Adipose tissue (tissue), 3 donors: ENCODE measurements around the gene HCLS1. TPM values are rescaled to one million over a fixed set of nuclear protein-coding genes. Genes with fewer than 3 reads are reported as not detected.
"Not testable (repeated sequence)": the region's sequence is repeated elsewhere in the genome, so short reads cannot be mapped to it uniquely, and the experiment has no call there.

Experiments used
- H3K27ac ChIP-seq: one replicate; pipeline ENCODE4 v1.5.1; 2013; ENCODE audit warnings: low read depth, low read length
- WGBS, 3 donors: extraction: QIAGEN DNeasy Blood & Tissue Kit; methylation state at CpG; one replicate each; pipeline ENCODE4 v1.1.7; 2013; 5-methylcytosine and 5-hydroxymethylcytosine counted together
- polyA plus RNA-seq, 3 donors: library from polyadenylated mRNA; stranded (reverse); fragments of 200-250 nt; gene quantifications; one replicate each; pipeline ENCODE4 v1.2.3, GENCODE V29; 2013
- donor health status: healthy with polysubstance abuse.
- donor health status: Bipolar disorder and iron deficiency.
- donor health status: healthy.

The HCLS1 gene
- polyA plus RNA-seq, 3 donors = 10.3 to 67.8 (median 47.8) TPM

- no peak overlapping the region for H3K27ac ChIP-seq
- 95 to 98% (median 98%) methylated on average over 2 of the region's 2 CpGs for whole genome bisulfite sequencing, 3 donors
These were observed 41.0 kb downstream of the HCLS1 start for GRCh38 chr3:121619691-121620090.

GRCh38 chr3:121606106-121606505, 54.6 kb downstream of the HCLS1 start:
- H3K27ac ChIP-seq = no peak overlapping the region
- 93 to 94% (median 93%) methylated on average over 4 of the region's 4 CpGs for WGBS, 3 donors

GRCh38 chr3:121604759-121605158, 55.9 kb downstream of the HCLS1 start:
- 91 to 98% (median 94%) methylated on average over 2 of the region's 2 CpGs for WGBS, 3 donors
- H3K27ac ChIP-seq = no peak overlapping the region

- WGBS, 3 donors = 20 to 40% (median 33%) methylated on average over 4 of the region's 4 CpGs
- H3K27ac ChIP-seq = no peak overlapping the region
These were observed 59.4 kb downstream of the HCLS1 start for GRCh38 chr3:121601212-121601812.

- H3K27ac ChIP-seq = not testable (repeated sequence)
- WGBS, 3 donors = 90 to 100% (median 93%) methylated on average over 2 of the region's 2 CpGs
These were observed 60.8 kb downstream of the HCLS1 start for GRCh38 chr3:121599900-121600299.

GRCh38 chr3:121598564-121598963, 62.1 kb downstream of the HCLS1 start:
- H3K27ac ChIP-seq = no peak overlapping the region
- WGBS, 3 donors = 86 to 91% (median 88%) methylated on average over 2 of the region's 2 CpGs

- 82 to 89% (median 87%) methylated on average over 4 of the region's 4 CpGs for WGBS, 3 donors
- no peak overlapping the region for H3K27ac ChIP-seq
These were observed 64.8 kb downstream of the HCLS1 start for GRCh38 chr3:121595765-121596406.

- 51 to 76% (median 56%) methylated on average over 2 of the region's 2 CpGs for WGBS, 3 donors
- H3K27ac ChIP-seq = no peak overlapping the region
These were observed 65.9 kb downstream of the HCLS1 start for GRCh38 chr3:121594850-121595249.

GRCh38 chr3:121593806-121594205, 66.9 kb downstream of the HCLS1 start:
- H3K27ac ChIP-seq = not testable (repeated sequence)
- WGBS, 3 donors = 90 to 96% (median 93%) methylated on average over 4 of the region's 4 CpGs

GRCh38 chr3:121592856-121593702, 67.6 kb downstream of the HCLS1 start, which contains the start of gene FBXO40:
Gene FBXO40 (plus strand): TSS chr3:121593379. CDS start chr3:121620576, 27,197 bp downstream.
- 43 to 55% (median 49%) methylated on average over 11 of the region's 11 CpGs for WGBS, 3 donors
- H3K27ac ChIP-seq = no peak within 1 kb of the TSS

- WGBS, 3 donors = 79 to 88% (median 86%) methylated on average over 1 of the region's 1 CpG
- H3K27ac ChIP-seq = no peak overlapping the region
These were observed 76.3 kb downstream of the HCLS1 start for GRCh38 chr3:121584418-121584817.

GRCh38 chr3:121581691-121582090, 79.0 kb downstream of the HCLS1 start:
- 63 to 73% (median 66%) methylated on average over 2 of the region's 2 CpGs for WGBS, 3 donors
- H3K27ac ChIP-seq = no peak overlapping the region

Other genes starting within 250 kb of the HCLS1 start
- gene POLQ, start 114.9 kb downstream of the HCLS1 start, polyA plus RNA-seq = under 1 TPM; 0.04 to 0.22 (median 0.06) TPM
- gene ARGFX, start 93.0 kb downstream of the HCLS1 start, polyA plus RNA-seq = not detected
- gene FBXO40, start 67.5 kb downstream of the HCLS1 start, polyA plus RNA-seq = under 1 TPM; under 0.01 to 0.07 (median 0.02) TPM
- gene GOLGB1, start 88.8 kb upstream of the HCLS1 start, polyA plus RNA-seq = 10 to 100 TPM; 13.8 to 16.6 (median 14.4) TPM
- gene IQCB1, start 174.2 kb upstream of the HCLS1 start, polyA plus RNA-seq = 10 to 100 TPM in 1 of 3 donors, 1 to 10 TPM in 2; 7.9 to 12.7 (median 7.9) TPM
- 1 to 10 TPM; 3.0 to 6.6 (median 5.4) TPM for gene EAF2, start 174.3 kb upstream of the HCLS1 start, polyA plus RNA-seq
- gene SLC15A2, start 233.5 kb upstream of the HCLS1 start, polyA plus RNA-seq = 1 to 10 TPM in 2 of 3 donors, under 1 TPM in 1; 0.15 to 2.4 (median 1.3) TPM